Parathyroid adenoma (tissue), 2 donors: Measurements from ENCODE around the gene TNRC18.

Experiments
- H2AFZ ChIP-seq: fragments of 300-600 bp; sonication (generic); one replicate; pipeline ENCODE4 v1.7.0; 2017; ENCODE audit warnings: antibody characterized with exemption, mild to moderate bottlenecking
- H3K27ac ChIP-seq: fragments of 300-600 bp; sonication (generic); one replicate; pipeline ENCODE4 v1.7.0; 2017
- H3K27me3 ChIP-seq: fragments of 300-600 bp; sonication (generic); one replicate; pipeline ENCODE4 v1.7.0; 2017; ENCODE audit warnings: low read length; ENCODE audit not compliant: control insufficient read depth, insufficient read depth
- H3K36me3 ChIP-seq: fragments of 300-600 bp; sonication (generic); one replicate; pipeline ENCODE4 v1.7.0; 2017; ENCODE audit warnings: low read length; ENCODE audit not compliant: control insufficient read depth, insufficient read depth
- H3K4me1 ChIP-seq: fragments of 300-600 bp; sonication (generic); one replicate; pipeline ENCODE4 v1.7.0; 2017; ENCODE audit warnings: control low read depth
- H3K4me2 ChIP-seq: fragments of 300-600 bp; sonication (generic); one replicate; pipeline ENCODE4 v1.7.0; 2017; ENCODE audit warnings: low read length
- H3K4me3 ChIP-seq: fragments of 300-600 bp; sonication (generic); one replicate; pipeline ENCODE4 v1.7.0; 2017; ENCODE audit warnings: low read depth, low read length
- H3K79me2 ChIP-seq: fragments of 300-600 bp; sonication (generic); one replicate; pipeline ENCODE4 v1.7.0; 2017; ENCODE audit warnings: control low read depth
- H3K9ac ChIP-seq: fragments of 300-600 bp; sonication (generic); one replicate; pipeline ENCODE4 v1.7.0; 2017; ENCODE audit warnings: mild to moderate bottlenecking
- H3K9me3 ChIP-seq: fragments of 300-600 bp; sonication (generic); one replicate; pipeline ENCODE4 v1.7.0; 2017; ENCODE audit warnings: low read length; ENCODE audit not compliant: control insufficient read depth
- CTCF ChIP-seq: fragments of 300-600 bp; sonication (generic); IDR thresholded peaks from one replicate; pipeline ENCODE4 v1.7.0; 2017; ENCODE audit warnings: antibody characterized with exemption, mild to moderate bottlenecking
- donor health status: primary hyperparathyroidism.

The TNRC18 gene

GRCh38 chr7:5439209-5439571, 15.6 kb upstream of the TNRC18 start:
- Histone ChIP-seq H3K4me3 (no peak overlapping the region), H3K4me1 (peaks cover 9% of the 10 kb centered on the region), H2AFZ (no peak overlapping the region), H3K27ac (no peak overlapping the region), H3K79me2 (peaks cover 28% of the 10 kb centered on the region), H3K27me3 (no peaks in the 10 kb centered on the region), H3K9ac (no peak overlapping the region), H3K4me2 (no peak overlapping the region), H3K9me3 (no peaks in the 10 kb centered on the region), H3K36me3 (no peaks in the 10 kb centered on the region)
- no peak for TF ChIP-seq CTCF

GRCh38 chr7:5437987-5438386, 14.4 kb upstream of the TNRC18 start:
- no peak for TF ChIP-seq CTCF
- Histone ChIP-seq H3K27me3 (no peaks in the 10 kb centered on the region), H2AFZ (no peak overlapping the region), H3K4me1 (peaks cover 9% of the 10 kb centered on the region), H3K4me3 (no peak overlapping the region), H3K79me2 (peaks cover 30% of the 10 kb centered on the region), H3K27ac (peak overlapping the region; percentile 53), H3K4me2 (peak overlapping the region; percentile 39), H3K9ac (no peak overlapping the region), H3K36me3 (no peaks in the 10 kb centered on the region), H3K9me3 (no peaks in the 10 kb centered on the region)

GRCh38 chr7:5437348-5437892, 13.8 kb upstream of the TNRC18 start:
- no peak overlapping the region for H3K9ac ChIP-seq
- H3K36me3 ChIP-seq = no peaks in the 10 kb centered on the region
- no peak overlapping the region for H2AFZ ChIP-seq

GRCh38 chr7:5436003-5436678, 12.5 kb upstream of the TNRC18 start:
- peaks cover 46% of the 10 kb centered on the region for H3K79me2 ChIP-seq
- no peak overlapping the region for H3K4me2 ChIP-seq
- H3K4me1 ChIP-seq = peaks cover 9% of the 10 kb centered on the region
- H3K27me3 ChIP-seq = no peaks in the 10 kb centered on the region
- H3K4me3 ChIP-seq = no peak overlapping the region
- no peak overlapping the region for H2AFZ ChIP-seq
- no peaks in the 10 kb centered on the region for H3K36me3 ChIP-seq
- no peak overlapping the region for H3K9ac ChIP-seq
- no peak for TF ChIP-seq CTCF
- no peak overlapping the region for H3K27ac ChIP-seq
- no peaks in the 10 kb centered on the region for H3K9me3 ChIP-seq

More at GRCh38 chr7:5437348-5437892, 13.8 kb upstream of the TNRC18 start:
- Histone ChIP-seq H3K4me2 (peak overlapping the region; percentile 39), H3K27me3 (no peaks in the 10 kb centered on the region), H3K79me2 (peaks cover 36% of the 10 kb centered on the region), H3K9me3 (no peaks in the 10 kb centered on the region), H3K4me3 (no peak overlapping the region), H3K4me1 (peaks cover 9% of the 10 kb centered on the region), H3K27ac (peak overlapping the region; percentile 53)
- TF ChIP-seq CTCF = no peak
